ES-I3 (cell line): Measurements from ENCODE around the gene TRMT2B.
"Not testable (repeated sequence)": the region's sequence is repeated elsewhere in the genome, so short reads cannot be mapped to it uniquely, and the experiment has no call there.

Source experiments
- H3K36me3 ChIP-seq: 2 replicates; pipeline ENCODE4 v1.6.1; 2013; ENCODE audit warnings: mild to moderate bottlenecking, low read length, control low read depth, moderate library complexity; ENCODE audit not compliant: insufficient read depth
- H3K4me1 ChIP-seq: 2 replicates; pipeline ENCODE4 v1.6.1; 2013; ENCODE audit warnings: mild to moderate bottlenecking, control low read depth, low read length; ENCODE audit not compliant: insufficient read depth
- H3K9ac ChIP-seq: 2 replicates; pipeline ENCODE4 v1.6.1; 2013; ENCODE audit warnings: low read depth, mild to moderate bottlenecking, low read length, moderate library complexity
- H3K9me3 ChIP-seq: 2 replicates; pipeline ENCODE4 v1.6.1; 2013; ENCODE audit warnings: mild to moderate bottlenecking, low read length, moderate library complexity; ENCODE audit not compliant: control insufficient read depth, insufficient read depth

TRMT2B gene

DNA sequence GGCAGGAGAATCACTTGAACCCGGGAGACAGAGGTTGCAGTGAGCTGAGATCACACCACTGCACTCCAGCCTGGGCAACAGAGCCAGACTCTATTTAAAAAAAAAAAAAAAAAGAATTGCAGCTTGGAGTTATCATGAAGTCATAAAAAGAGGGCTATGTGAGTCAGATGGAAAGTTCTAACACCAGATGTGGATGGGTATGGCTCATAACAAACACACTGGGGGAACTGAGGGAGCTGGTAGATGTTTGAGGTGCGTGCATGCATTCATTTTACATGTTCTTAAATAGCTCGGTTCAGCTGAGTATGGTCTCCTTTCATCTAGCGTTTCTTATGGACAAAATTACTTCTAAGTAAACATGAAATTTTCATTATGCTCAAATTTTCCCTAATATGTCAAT is 11.7 kb downstream of the TRMT2B start:
- Histone ChIP-seq H3K4me1 (no peaks in the 10 kb centered on the region), H3K9me3 (no peaks in the 10 kb centered on the region), H3K9ac (no peak overlapping the region), H3K36me3 (no peaks in the 10 kb centered on the region)

- Histone ChIP-seq H3K9ac (no peak overlapping the region), H3K9me3 (no peaks in the 10 kb centered on the region), H3K4me1 (no peaks in the 10 kb centered on the region), H3K36me3 (no peaks in the 10 kb centered on the region)
Measured at GRCh38 chrX:101037231-101037630, 14.7 kb downstream of the TRMT2B start.

GRCh38 chrX:101029665-101030064 is 22.2 kb downstream of the TRMT2B start:
- Histone ChIP-seq H3K9ac (no peak overlapping the region), H3K36me3 (no peaks in the 10 kb centered on the region), H3K9me3 (no peaks in the 10 kb centered on the region), H3K4me1 (no peaks in the 10 kb centered on the region)

DNA sequence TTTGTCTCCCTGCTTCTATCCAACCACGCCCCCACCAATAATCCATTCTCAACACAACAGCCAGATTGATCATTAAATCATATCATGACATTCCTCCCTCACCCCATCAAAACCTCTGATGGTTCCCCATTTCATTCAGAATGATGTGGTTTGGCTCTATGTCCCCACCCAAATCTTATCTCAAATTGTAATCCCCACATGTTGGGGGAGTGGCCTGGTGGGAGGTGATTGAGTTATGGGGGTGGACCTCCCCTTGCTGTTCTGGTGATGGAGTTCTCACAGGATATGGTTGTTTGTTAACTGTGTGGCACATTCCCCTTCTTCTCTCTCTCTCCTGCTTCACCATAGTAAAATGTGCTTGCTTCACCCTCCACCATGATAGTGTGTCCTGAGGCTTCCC is 23.3 kb downstream of the TRMT2B start:
- Histone ChIP-seq H3K9ac (no peak overlapping the region), H3K9me3 (no peaks in the 10 kb centered on the region), H3K36me3 (no peaks in the 10 kb centered on the region), H3K4me1 (no peaks in the 10 kb centered on the region)

- H3K4me1 ChIP-seq: no peaks in the 10 kb centered on the region
- no peak overlapping the region for H3K9ac ChIP-seq
- no peaks in the 10 kb centered on the region for H3K9me3 ChIP-seq
- H3K36me3 ChIP-seq: no peaks in the 10 kb centered on the region
Measured at GRCh38 chrX:101025126-101025525, 26.8 kb downstream of the TRMT2B start.

DNA sequence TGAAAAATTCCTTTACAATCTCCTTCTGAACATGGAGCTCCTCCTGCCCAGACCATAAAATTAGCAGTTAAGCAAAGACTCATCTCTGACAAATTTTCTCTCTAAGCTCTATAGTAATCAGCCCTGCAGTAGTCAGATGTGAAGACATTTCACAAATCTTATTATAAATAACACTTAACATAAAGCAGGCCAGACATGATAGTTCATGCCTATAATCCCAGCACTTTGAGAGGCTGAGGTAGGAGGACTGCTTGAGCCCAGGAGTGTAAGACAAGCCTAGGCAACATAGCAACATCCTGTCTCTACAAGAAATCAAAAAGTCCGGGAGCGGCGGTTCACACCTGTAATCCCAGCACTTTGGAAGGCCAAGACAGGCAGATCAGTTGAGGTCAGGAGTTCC is 29.9 kb downstream of the TRMT2B start:
- H3K4me1 ChIP-seq: no peaks in the 10 kb centered on the region
- no peaks in the 10 kb centered on the region for H3K9me3 ChIP-seq
- H3K36me3 ChIP-seq: no peaks in the 10 kb centered on the region
- H3K9ac ChIP-seq: no peak overlapping the region

DNA sequence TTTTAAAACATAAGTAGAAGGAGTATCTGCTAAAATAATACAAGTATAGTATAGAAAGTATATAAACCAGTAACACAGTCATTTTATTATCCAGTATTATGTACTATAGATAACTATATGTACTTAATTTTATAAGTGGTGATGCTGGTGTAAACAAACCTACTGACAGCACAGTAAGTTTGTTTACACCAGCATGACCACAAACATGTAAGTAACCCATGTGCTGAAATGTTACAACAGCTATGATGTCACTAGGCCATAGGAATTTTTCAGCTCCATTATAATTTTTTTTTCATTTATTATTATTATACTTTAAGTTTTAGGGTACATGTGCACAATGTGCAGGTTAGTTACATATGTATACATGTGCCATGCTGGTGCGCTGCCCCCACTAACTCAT is 39.9 kb downstream of the TRMT2B start:
- H3K9me3 ChIP-seq, H3K36me3 ChIP-seq, H3K9ac ChIP-seq, H3K4me1 ChIP-seq: not testable (repeated sequence)

DNA sequence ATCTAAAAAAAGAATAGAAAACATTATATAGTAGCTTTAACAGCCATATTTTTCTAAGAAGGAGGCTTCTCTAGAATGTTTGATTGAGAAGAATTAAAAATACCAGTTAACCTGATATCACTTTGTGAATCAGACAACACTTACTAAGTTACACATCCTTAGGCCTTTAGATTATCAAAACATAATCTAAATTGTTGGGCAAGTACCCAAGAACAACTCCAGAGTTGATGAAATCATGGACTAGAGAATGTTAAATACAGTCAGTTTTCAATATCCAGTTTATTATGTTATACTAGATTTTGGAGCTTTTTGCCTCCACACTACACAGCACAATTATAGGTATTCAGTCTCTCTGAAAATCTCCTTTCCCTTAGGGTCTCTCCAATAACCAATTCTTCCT is 42.8 kb downstream of the TRMT2B start:
- H3K4me1 ChIP-seq: no peaks in the 10 kb centered on the region
- no peak overlapping the region for H3K9ac ChIP-seq
- no peaks in the 10 kb centered on the region for H3K36me3 ChIP-seq
- no peaks in the 10 kb centered on the region for H3K9me3 ChIP-seq

- Histone ChIP-seq H3K9me3 (no peaks in the 10 kb centered on the region), H3K9ac (no peak overlapping the region), H3K4me1 (peaks cover 5% of the 10 kb centered on the region; the same call in 1 of the 2 replicates), H3K36me3 (no peaks in the 10 kb centered on the region)
Measured at GRCh38 chrX:100999451-100999850, 52.5 kb downstream of the TRMT2B start.

DNA sequence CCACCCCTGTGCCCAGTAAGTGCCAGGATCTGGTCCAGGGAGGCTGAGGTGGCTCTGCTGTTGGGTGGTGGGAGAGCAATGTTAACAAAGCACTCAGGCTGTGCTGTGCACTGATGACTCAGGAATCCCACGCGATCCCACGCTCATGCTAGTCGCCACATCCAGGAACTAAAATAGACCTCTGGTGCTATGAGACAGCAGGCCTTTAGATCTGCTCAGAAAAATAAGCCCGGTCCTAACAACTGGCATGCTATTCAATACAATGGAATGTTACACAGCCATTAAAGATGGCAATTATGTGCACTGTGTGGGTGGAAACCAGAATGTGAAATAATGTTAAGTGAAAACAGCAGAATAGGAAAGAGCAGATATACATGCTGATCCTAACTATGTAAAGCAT is 56.4 kb downstream of the TRMT2B start:
- Histone ChIP-seq H3K9me3 (no peaks in the 10 kb centered on the region), H3K36me3 (no peaks in the 10 kb centered on the region), H3K9ac (no peak overlapping the region), H3K4me1 (peaks cover 13% of the 10 kb centered on the region; the same call in 1 of the 2 replicates)

DNA sequence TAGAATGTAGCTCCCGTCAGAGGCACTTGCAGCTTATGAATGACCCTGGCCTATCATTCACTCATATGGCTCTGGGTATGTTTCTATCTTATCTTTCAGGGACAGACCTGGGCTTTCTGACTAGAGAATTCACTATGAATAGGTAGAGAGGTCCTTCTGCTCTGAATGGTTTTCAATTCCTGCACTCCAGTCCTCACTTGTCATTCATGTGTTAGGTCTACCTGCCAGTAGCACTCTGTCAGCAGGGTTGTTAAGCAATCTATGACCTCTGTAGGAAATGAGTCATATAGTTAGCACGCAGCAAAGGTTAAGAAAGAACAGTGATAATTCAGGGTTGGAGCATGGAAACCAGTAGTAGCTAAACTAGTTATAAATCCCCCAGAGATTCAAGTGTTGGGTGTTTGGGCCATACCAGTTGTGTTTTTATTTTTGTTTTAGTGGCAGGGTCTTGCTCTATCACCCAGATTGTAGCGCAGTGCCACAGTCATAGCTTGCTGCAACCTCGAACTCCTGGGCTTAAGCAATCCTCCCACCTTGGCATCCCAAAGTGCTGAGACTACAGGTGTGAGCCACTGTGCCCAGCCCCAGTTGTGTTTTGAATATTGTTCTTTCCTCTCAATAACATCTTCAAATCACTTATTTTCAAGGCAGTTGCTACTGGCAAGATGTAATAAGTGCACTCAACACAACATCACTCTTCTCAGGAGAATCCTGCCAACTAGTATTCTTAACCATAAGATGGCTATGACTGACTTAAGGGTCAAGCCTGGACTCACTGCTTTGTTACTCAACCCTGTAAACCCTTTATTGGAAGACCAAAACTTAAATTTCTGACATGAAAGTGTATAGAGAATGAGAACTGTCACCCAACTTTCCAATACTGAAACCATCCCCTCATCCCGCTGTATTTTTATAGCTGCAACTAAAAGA is 57.3 kb downstream of the TRMT2B start:
- H3K9me3 ChIP-seq: no peaks in the 10 kb centered on the region
- H3K9ac ChIP-seq: no peak overlapping the region
- no peaks in the 10 kb centered on the region for H3K36me3 ChIP-seq
- peaks cover 13% of the 10 kb centered on the region; the same call in 1 of the 2 replicates for H3K4me1 ChIP-seq

GRCh38 chrX:100990139-100990538 is 61.8 kb downstream of the TRMT2B start:
- Histone ChIP-seq H3K9ac (no peak overlapping the region), H3K36me3 (no peaks in the 10 kb centered on the region), H3K9me3 (no peaks in the 10 kb centered on the region), H3K4me1 (peaks cover 13% of the 10 kb centered on the region; the same call in 1 of the 2 replicates)

GRCh38 chrX:100984818-100985217 is 67.1 kb downstream of the TRMT2B start:
- no peaks in the 10 kb centered on the region; the same call in 1 of the 2 replicates for H3K4me1 ChIP-seq
- H3K9ac ChIP-seq: no peak overlapping the region
- H3K9me3 ChIP-seq: no peaks in the 10 kb centered on the region
- H3K36me3 ChIP-seq: no peaks in the 10 kb centered on the region

- H3K36me3 ChIP-seq, H3K9ac ChIP-seq, H3K4me1 ChIP-seq, H3K9me3 ChIP-seq: not testable (repeated sequence)
Measured at GRCh38 chrX:100981498-100981845, 70.4 kb downstream of the TRMT2B start.
